GM18870 (cell line): Measurements from ENCODE around the gene PDZRN3.

Source experiments
- ATAC-seq: cut with Tn5 transposase; IDR thresholded peaks from one replicate; pipeline ENCODE4 v1.9.1; 2021; ENCODE audit warnings: moderate library complexity; ENCODE audit not compliant: unreplicated experiment

The PDZRN3 gene

DNA sequence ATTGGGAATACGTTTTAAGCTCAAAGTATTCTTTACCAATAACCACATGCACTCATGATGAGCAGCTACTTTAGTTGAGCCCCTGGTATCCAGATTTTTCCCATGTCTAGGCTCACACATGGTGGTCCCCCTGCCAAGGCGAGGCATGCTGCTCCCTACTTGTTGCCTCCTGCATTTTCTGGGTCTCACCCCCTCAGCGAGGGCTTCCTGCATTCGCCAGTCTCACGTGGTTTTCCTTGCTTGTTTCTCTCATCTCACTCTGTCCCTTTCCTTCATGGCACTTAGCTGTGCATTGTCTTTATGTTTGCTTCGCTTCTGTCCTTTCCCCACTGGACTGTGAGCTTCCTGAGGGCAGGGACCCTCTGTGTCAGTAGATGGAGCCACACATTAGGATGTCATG, 99.2 kb downstream of the PDZRN3 start:
- ATAC-seq: no peak

DNA sequence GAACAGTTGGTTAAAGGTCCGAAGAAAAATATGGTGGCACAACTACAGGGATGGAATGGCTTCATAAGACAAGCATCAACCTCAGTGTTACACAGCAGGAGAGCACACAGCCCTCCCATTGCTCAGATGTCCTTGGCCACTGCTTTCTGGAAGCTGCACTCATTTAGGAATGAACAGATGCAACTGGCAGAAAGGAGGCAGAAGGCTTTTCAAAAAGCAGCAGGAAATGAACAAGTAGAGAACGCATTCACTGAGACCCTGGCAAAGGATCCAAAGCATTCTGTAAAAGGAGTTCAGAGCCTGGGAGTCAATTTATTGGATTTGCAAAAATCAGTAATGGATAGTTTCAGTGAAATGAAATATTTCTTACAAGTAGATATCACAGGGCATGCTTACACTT, 101.1 kb downstream of the PDZRN3 start:
- ATAC-seq: no peak

DNA sequence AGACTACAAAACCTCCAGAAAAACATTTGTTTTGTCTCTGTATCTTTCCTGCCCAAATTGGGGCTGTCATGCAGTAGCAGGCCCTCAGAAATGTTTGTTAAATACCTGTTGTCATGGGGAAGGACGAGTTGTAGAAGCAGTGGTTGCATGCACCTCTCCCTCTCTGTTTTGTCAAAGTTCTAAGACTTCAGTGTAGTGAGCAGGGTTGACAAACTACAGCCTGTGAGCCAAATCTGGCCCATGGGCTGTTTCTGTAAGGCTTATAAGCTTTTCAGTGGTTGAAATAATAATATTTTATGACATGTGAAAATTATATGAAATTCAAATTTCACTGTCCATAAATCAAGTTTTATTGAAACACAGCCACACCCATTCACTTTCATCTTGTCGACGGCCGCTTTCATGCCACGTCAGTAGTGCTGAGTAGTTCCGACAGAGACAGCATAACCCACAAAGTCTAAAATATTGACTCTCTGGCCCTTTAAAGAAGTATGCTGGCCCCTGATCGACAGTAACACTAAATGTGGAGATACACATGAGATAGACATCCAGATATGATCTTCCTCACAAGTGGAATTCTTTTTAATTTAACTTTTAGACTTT, 102.9 kb downstream of the PDZRN3 start:
- ATAC-seq: no peak

DNA sequence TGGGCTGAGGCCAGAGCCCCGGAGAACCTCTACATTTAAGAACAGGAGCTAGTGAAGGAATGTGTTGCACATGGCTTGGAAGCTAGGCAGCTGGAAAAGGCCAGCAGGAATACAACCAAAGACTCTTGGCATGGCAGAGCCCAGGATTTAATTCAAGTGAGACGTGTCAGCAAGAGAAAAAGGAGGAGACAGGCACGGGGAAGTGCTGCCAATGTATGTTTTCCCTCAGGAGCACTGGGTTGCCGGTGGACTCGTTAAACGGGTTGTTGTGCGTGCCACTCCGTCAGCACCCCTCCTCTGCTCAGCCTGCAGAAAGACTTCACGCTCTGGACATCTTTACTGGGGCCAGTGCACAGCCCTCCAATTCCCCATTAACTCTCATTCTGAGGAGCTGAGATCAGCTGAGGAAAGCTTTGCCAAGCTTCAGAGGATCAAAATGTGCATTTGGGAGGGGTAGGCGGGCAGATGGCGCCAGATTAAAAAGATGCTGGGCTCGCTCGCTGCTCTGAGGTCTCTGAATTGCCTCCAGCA, 103.7 kb downstream of the PDZRN3 start:
- no peak for ATAC-seq

DNA sequence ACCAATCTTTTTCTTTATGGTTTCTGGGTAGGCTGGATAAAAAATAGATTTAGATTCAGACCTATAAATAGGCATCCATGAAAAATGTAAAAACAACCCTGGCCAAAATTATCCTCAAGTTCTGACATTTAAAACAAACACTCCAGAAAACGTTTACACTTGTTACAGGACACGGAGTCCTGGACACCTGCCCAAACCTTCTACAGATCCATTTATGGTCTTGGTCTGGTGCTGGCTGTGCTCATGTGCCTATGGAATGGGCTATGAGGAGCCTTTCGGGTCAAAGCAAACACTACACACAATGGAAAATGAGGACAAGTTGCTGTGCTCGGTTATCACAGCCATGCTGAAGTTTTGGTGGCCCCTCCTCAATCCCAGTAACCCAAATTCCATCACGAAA, 108.1 kb downstream of the PDZRN3 start:
- no peak for ATAC-seq

DNA sequence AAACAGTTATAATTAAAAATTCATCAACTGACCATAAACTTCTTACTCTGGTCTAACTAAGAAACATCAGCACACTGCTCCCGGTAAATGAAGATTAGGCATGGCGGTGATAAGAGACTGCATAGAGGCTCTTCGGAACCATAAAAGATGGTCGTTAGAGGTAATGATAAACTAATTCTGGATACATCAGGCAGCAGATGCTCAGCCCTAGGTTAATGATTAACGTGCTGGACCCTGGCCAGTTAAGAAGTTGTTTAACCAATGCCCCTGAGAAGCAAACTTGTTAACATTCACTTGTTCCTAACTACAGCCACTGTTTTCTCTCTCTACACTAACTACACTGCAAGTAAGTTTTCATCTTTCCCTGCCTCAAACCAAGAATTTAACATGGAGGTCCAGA, 111.5 kb downstream of the PDZRN3 start:
- no peak for ATAC-seq

DNA sequence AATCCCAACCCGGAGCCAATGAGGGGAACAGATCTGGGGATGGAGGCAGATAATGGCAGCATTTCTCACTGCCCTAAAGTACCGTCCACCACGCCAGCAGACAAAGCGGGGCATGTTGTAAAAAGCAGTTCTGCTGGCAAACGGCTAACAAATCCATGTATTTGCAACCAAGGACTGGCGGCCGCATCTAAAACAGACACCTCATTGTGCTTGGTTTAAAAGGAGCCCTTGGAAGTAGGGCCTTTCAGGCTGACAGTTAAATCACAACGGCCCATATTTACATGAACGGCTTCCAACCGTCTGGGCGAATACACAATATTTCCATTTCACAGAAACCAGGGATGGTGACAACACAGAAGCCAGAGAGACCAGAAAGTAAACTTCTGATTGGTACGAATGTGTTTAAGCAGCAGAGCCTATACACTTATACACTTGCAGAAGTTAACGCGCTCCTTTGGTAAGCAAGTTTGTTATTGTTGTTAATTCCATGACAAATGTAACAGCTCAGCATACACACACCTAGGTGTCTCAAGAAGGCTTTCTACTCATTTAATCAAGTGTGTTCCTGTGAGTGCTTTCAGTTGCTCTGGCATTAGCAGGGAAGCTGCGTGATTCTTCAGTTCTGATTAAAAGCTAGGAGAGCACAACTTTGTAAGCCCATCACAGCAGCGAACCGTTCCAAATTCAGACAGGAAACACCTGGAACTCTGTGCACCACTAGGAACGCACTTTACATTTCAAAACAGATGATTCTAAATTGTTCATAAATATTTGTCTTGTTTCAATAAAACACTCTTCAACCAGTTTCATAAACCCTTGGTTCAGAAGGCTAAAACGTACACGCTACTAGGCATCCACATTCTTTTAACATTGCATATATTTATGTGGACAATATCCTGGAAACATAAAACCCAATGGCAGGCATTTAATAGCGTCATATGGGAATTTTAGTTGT, 112.9 kb downstream of the PDZRN3 start:
- ATAC-seq: no peak

DNA sequence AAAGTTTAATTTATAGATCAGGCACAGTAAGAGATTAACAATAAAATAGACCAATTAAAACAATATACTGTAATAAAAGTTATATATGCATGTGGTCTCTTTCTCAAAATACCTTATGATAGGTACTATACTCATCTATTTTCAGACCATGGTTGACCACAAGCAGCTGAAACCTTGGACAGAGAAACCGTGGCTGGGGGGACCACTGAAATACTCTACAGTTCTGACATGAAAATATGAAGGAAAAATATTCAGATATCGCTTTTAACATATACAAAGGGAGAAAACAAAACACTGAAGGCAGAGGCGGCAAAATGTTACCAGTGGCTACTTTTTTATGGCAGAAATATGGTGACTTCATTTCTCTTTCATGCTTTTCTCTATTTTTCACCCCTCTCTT, 114.0 kb downstream of the PDZRN3 start:
- no peak for ATAC-seq

DNA sequence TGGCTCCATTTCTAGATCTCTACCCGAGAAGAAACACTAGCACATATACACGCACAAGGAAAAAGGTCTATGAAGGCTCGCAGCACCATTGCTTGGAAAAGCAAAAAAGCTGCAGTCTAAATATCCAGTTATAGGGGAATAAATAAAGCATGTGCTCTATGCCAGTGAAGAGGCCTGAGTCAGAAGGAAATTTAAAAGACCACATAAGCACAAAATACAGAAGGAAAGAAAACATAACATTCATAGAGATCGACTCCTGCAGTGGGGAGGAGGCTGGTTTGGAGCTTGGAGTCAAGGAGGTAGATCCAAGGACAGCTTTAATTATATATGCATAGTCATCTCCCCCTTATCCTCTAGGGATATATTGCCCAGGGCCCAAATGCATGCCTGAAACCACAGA, 114.4 kb downstream of the PDZRN3 start:
- no peak for ATAC-seq

DNA sequence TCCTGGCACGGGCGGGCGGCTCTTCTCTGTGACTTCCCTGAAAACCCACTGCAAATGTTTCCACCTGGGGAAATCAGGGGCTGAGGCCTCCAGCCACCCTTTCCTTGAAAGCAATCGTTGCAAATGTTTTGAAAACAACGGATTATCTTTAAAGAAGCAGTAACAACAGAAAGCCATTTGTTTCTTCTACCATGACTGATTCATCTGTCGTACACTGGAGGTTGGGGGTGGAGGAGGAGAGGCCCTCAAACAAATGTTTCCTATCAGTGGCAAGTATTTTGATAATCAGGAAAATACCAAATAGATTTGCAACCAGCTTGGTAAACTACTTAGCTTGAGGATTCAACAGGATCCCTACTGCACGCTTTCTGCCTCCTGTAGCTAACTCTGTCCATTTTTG, 114.9 kb downstream of the PDZRN3 start:
- no peak for ATAC-seq

DNA sequence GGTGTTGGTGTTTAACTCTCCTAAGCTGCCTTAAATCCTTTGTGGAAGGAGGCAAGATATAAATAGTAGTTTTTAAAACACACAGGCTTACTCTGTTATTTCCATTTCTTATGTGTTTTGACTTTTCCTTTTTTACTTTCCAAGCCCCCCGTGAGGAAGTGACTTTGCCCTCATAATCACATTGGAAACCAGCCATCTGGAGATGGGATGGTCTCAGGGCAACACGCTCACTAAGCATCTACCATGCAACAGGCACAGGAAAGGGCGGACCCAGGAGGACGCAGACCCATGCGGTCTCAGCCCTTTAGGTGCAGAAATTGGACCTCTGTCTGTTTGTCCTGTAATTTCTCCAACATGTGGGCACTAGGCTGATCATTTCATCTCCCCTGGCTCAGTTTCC, 115.7 kb downstream of the PDZRN3 start:
- no peak for ATAC-seq

DNA sequence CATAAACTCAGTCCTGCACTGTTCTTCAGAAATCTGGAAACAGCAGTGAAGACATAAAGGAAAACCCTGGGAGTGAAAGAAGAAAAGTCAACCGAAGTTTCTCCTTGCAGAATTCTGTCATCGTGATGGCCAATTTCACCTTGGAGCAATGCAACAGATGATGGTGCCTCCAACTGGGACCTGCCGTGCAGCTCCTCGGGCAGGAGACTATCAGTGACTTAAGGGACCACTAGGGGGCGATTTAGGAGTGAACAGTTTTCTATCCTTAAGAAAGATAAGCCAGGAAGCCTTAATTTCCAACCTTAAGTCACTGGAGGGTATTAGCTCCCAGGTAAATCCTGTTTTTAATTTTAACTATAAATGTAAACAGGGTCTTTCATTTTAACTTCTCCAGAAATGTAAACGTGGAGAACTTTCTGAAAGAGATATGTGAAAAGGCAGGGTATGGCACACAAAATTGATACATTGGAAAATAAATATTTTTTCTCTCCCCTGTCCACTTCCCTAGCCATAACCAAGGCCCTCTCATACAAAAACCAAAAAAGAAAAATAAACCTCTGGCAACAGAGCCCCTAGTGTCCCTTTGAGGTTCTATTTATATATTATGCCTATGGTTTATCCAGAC, 116.3 kb downstream of the PDZRN3 start:
- peak; percentile 55 for ATAC-seq

DNA sequence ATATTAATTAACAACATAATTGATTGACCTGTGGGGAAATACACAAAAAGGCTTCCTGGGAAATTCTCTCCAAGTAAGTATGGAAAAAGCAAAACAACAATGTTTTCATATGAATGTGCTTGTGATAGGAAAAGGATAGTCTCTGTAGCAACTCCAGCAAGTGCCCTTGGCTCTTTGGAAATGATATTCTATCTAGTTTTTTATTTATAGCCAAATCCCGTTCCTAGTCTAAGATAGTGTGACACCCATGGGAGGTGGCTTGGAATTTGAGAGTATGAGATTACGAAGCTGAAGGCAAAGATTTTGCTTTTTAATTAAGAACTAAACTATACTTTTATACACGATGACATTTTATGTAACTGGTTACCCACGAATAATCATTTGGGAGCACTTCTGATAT, 119.9 kb downstream of the PDZRN3 start:
- ATAC-seq: no peak

DNA sequence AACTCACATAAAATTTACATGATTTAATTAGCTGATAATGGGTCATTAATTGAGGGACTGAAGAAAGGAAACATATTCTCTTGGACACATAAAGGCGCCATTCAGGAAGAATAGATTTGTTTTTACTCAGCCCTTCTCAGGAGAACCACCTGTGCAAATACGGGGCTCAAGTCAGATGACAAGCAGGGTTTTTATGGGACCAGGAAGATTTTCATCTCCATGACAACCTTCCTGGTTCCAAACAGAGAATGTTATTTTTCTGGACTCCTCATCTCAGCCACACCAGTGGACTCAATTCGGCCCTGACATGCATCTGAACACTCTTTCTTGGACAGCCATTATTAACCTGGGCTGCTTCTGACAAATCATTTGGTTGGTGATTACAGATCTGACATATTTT, 120.5 kb downstream of the PDZRN3 start:
- no peak for ATAC-seq

DNA sequence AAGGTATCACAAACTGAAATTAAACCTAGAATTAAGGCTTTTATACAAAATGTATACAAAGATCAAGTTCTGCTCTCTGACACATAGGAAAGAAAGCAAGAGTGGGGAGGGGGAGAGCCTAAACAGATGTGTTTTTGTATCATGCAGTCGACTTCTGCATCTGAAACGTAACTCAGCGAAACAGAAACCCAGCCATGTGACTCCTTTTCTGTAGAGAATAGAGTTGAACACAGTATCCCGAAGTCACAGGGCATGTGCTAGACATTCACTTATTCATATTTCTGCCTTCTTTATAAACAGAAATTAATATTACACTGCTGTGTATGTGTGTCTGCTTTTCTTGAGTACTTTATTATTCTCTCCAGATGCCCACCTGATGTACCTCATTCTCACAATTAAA, 121.0 kb downstream of the PDZRN3 start:
- peak; percentile 44 for ATAC-seq

DNA sequence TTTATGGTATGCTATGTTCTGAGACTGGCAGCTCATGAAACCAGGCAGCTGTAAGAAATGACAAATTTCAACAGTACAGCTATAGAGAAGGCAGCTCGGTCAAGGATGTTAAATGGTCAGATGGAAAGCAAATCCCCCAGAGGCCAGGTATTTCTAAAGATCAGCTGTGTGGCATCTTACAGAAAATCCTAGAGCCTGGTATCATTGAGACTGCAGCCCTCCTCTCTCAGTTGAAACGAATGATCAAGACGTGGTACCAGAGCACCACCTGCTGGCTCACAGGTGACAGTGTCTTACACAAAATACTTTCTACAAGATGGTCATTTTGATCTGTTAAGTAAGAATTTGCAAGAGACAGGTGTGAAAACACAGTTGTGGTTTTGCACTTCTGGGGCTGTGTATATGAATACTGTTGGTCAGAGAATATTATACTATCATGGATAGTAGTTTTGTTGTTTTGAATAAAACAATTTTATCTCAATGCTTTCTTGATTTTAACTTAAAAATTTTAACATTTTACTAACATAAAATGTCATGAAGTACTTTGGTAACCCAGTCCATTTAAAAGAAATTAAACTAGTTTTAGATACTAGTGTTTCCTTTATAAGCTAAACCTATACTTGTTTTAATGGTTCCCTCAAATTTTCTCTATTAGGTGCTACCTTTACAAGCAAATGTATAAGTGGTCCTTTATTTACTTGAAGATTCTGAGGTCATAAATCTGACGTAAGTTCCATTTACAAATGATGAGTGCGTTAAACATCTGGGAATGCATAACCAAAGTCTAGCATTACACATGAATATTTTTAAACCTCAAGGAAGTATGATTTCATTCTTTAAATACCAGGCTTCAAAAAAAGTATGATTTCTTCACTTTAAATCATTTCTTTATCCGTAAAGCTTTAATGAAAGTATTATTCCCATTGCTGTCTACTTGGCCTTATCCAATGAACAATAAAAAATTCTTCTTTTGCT, 121.8 kb downstream of the PDZRN3 start:
- peak; percentile 58 for ATAC-seq

DNA sequence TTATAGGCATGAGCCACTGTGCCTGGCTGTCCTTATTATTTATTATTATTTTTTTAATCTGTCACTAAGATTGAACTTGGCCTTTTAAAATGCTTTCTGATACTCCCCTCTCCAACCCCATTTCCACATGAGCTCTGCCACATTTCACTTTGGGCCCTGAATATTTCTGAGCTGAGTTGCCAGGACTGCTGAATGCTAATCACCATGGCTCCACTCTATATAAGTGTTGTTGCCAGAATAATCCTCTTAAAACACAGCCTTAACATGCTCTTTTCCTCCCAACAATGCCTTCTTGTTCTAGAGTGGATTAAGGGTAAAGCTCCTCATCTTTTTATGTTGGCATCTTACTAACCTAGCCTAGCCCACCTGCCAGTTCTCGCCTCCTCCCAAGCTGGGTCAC, 124.4 kb downstream of the PDZRN3 start:
- no peak for ATAC-seq

DNA sequence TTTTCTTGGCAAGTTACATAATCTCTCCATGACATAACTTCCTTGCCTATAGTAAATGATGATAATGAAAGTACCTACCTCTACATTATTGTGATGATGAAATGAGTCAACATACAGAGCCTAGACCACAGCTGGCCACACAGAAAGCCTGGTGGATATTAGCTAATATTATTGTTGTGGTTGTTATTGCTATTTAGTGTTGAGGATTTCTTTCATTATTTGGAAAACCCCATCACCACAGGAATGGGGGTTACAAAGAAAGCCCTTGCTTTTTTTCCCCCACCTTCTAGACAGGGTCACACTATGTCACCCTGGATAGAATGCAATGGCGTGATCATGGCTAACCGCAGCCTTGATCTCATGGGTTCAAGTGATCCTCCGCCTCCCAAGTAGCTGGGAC, 125.0 kb downstream of the PDZRN3 start:
- ATAC-seq: peak; percentile 70

DNA sequence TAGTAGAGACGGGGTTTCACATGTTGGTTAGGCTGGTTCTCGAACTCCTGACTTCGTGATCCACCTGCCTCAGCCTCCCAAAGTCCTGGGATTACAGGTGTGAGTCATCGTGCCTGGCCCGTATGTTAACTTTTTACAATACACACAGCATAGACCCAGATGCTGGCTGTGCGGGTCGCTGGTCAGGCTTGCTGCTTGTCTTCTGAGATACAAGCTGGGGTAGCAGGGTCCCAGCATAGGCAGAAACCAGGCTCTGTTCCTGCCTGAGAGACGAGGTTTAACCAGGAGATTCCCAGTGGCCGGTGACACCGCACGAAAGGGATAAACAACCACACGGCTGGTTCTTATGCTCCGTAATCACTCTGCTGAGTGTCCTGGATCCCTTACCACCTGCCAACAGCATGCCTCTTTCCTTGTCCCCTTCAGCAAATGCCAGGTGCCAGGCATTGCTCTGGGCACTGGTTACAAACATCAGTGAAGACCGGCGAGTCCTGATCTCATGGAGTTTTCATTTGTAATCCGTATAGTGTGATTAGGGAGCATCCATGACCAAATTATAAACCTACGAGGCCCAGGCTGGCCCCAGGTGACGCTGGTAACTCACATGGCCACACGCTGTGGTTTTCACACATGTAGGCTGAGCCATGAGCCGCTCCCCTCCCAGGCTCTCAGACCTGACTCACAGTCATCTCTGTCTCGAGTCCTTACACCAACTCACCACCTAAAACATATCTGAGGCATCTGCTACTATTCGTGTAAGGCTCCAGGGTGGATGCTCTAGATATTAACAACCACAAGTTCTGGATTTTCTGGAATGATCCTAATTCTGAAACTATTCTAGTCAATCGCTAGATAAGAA, 125.7 kb downstream of the PDZRN3 start:
- ATAC-seq: peak; percentile 37
